Vagina (tissue), 2 donors: ENCODE results near the gene STX19.

Experiments
- POLR2A ChIP-seq, 2 donors: fragments of 450-650 bp; IDR thresholded peaks; one replicate each; pipeline ENCODE4 v1.6.1; 2017; ENCODE audit warnings: antibody characterized with exemption in 2 of 2, mild to moderate bottlenecking in 2 of 2, moderate library complexity in 2 of 2
- TF ChIP-seq, protein P1 (sequence below), 3 experiments: fragments of 450-650 bp in 2 of 3; fragments of 200-600 bp in 1 of 3; sonication (generic) in 1 of 3; IDR thresholded peaks; one replicate each; pipeline ENCODE4 v1.5.1; 2017 to 2019; ENCODE audit warnings: antibody characterized with exemption in 3 of 3, mild to moderate bottlenecking in 2 of 3, moderate library complexity in 2 of 3

DNA sequence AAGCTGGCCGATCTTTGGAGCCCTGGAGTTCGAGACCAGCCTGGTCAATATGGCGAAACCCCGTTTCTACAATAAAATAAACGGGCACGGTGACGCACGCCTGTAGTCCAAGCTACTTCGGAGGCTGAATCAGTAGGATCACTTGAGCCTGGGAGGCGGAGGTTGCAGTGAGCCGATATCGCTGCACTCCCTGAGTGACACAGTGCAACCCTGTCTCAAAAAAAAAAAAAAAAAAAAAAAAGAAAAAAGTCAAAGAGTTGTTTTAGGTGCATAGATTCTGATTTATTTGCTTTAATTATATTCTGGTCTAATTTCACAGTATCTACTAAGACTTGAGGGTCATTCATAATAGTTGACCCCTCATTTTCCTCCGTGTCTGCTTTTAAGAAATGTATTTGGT, 46.7 kb downstream of the STX19 start:
- TF ChIP-seq, protein P1, sequence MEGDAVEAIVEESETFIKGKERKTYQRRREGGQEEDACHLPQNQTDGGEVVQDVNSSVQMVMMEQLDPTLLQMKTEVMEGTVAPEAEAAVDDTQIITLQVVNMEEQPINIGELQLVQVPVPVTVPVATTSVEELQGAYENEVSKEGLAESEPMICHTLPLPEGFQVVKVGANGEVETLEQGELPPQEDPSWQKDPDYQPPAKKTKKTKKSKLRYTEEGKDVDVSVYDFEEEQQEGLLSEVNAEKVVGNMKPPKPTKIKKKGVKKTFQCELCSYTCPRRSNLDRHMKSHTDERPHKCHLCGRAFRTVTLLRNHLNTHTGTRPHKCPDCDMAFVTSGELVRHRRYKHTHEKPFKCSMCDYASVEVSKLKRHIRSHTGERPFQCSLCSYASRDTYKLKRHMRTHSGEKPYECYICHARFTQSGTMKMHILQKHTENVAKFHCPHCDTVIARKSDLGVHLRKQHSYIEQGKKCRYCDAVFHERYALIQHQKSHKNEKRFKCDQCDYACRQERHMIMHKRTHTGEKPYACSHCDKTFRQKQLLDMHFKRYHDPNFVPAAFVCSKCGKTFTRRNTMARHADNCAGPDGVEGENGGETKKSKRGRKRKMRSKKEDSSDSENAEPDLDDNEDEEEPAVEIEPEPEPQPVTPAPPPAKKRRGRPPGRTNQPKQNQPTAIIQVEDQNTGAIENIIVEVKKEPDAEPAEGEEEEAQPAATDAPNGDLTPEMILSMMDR (IDR thresholded peaks at IDR 0.05), result no peak
- no peak for TF ChIP-seq POLR2A (IDR thresholded peaks at IDR 0.05)
